K562 (cell line): ENCODE data around the gene LRRC74B. TPM values are rescaled to one million over a fixed set of nuclear protein-coding genes. Genes with fewer than 3 reads are reported as not detected.

ENCODE experiments used
- ARNT ChIP-seq, 2 experiments: fragments of 450-650 bp; IDR thresholded peaks; 2 replicates each; pipeline ENCODE4 v1.6.1; 2016; ENCODE audit warnings: mild to moderate bottlenecking in 1 of 2
- BCL6 ChIP-seq: fragments of 250-450 bp; sonication (Bioruptor Pico); IDR thresholded peaks from 2 replicates; pipeline ENCODE4 v1.4.0; 2020
- ETV1 ChIP-seq: fragments of 450-650 bp; conservative IDR thresholded peaks from 2 replicates; pipeline ENCODE4 v1.6.1; 2016; ENCODE audit warnings: missing genetic modification characterization, control low read depth, low read depth, missing compliant biosample characterization
- HNRNPL ChIP-seq: fragments of 200-400 bp; formaldehyde crosslinking; IDR thresholded peaks from 2 replicates; pipeline ENCODE4 v1.6.1; 2017; ENCODE audit warnings: low read depth, mild to moderate bottlenecking, low read length
- POLR2A ChIP-seq: fragments of 450-650 bp; conservative IDR thresholded peaks from 2 replicates; pipeline ENCODE4 v1.6.1; 2016
- polyA plus RNA-seq, 8 experiments: library from polyadenylated mRNA; depleted of rRNA in 4 of 8; stranded (reverse) in 5 of 8; unstranded in 3 of 8; fragments of >200 nt; fragmentation: Nextera tagmentation in 2 of 8; fragmentation: Illumina TruSeq in 1 of 8; extraction: Ambion mirVana in 2 of 8; extraction: Trizol in 1 of 8; gene quantifications; 2 replicates each; pipeline versions ENCODE4 v1.2.1 to v1.2.3, GENCODE V29; 2011 to 2014; ENCODE audit warnings: inconsistent platforms in 1 of 8, missing spikeins in 1 of 8
- total RNA-seq, 7 experiments: library from RNA; depleted of rRNA in 6 of 7; stranded (reverse); fragments of >200 nt in 6 of 7; fragmentation: Illumina TruSeq in 2 of 7; extraction: Trizol in 2 of 7; gene quantifications; 2 replicates each; pipeline versions ENCODE4 v1.2.1 to v1.2.3, GENCODE V29; 2011 to 2021; ENCODE audit warnings: low replicate concordance in 1 of 7
- TF ChIP-seq, protein P1 (sequence below): fragments of 250-450 bp; sonication (Bioruptor Pico); IDR thresholded peaks from 2 replicates; pipeline ENCODE4 v1.4.0; 2020
- TF ChIP-seq, protein P2 (sequence below): fragments of 450-650 bp; IDR thresholded peaks from 2 replicates; pipeline ENCODE4 v1.6.1; 2016; ENCODE audit warnings: mild to moderate bottlenecking, moderate library complexity

LRRC74B gene
- total and polyA plus RNA-seq, 9 of the 15 experiments (the other 6 are each of a cell fraction or from before 2014, with no cell fraction given) = not detected

DNA sequence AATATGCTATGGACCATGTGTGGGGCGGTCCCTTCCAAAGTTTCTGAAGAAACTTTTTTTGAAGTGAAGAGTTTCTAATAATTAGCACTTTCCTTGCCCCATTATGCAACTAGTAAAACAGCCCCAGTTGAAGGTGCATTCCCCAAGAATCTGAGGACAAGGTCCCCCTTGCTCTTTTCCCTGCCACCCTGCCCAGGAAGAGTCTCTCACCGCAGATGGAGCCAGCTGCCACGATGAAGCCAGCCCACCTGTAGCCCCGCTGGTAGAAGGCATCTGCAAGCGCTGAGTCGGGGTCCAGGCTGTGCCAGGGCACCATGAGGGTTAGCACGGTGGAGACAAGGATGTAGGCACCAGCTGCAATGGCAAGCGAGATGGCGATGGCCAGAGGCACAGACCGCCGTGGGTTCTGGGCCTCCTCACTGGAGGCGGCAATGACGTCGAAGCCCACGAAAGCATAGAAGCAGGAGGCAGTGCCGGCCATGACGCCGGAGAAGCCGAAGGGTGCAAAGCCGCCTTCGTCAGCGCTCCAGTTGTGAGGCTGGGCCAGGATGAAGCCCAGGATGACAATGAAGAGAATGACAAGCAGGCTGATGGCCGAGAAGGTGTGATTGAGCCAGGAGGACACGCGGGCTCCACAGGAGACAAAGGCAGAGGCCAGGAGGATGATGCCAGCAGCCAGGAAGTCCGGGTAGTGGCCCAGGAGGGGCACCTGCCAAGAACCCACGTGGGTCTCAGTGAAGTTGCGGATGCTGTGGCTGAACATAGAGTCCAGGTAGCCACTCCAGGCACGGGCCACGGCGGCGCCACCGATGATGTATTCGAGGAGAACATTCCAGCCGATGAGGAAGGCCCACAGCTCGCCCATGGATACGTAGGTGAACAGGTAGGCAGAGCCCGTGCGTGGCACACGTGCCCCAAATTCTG is 14.9 kb upstream of the LRRC74B start (continued):
- TF ChIP-seq, protein P1, sequence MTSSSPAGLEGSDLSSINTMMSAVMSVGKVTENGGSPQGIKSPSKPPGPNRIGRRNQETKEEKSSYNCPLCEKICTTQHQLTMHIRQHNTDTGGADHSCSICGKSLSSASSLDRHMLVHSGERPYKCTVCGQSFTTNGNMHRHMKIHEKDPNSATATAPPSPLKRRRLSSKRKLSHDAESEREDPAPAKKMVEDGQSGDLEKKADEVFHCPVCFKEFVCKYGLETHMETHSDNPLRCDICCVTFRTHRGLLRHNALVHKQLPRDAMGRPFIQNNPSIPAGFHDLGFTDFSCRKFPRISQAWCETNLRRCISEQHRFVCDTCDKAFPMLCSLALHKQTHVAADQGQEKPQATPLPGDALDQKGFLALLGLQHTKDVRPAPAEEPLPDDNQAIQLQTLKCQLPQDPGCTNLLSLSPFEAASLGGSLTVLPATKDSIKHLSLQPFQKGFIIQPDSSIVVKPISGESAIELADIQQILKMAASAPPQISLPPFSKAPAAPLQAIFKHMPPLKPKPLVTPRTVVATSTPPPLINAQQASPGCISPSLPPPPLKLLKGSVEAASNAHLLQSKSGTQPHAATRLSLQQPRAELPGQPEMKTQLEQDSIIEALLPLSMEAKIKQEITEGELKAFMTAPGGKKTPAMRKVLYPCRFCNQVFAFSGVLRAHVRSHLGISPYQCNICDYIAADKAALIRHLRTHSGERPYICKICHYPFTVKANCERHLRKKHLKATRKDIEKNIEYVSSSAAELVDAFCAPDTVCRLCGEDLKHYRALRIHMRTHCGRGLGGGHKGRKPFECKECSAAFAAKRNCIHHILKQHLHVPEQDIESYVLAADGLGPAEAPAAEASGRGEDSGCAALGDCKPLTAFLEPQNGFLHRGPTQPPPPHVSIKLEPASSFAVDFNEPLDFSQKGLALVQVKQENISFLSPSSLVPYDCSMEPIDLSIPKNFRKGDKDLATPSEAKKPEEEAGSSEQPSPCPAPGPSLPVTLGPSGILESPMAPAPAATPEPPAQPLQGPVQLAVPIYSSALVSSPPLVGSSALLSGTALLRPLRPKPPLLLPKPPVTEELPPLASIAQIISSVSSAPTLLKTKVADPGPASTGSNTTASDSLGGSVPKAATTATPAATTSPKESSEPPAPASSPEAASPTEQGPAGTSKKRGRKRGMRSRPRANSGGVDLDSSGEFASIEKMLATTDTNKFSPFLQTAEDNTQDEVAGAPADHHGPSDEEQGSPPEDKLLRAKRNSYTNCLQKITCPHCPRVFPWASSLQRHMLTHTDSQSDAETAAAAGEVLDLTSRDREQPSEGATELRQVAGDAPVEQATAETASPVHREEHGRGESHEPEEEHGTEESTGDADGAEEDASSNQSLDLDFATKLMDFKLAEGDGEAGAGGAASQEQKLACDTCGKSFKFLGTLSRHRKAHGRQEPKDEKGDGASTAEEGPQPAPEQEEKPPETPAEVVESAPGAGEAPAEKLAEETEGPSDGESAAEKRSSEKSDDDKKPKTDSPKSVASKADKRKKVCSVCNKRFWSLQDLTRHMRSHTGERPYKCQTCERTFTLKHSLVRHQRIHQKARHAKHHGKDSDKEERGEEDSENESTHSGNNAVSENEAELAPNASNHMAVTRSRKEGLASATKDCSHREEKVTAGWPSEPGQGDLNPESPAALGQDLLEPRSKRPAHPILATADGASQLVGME (CRISPR knock-in tag) = no peak; the same call in 1 of the 2 replicates
- TF ChIP-seq BCL6 (CRISPR knock-in tag) (no peak), POLR2A (no peak), ARNT (IDR thresholded peaks at IDR 0.05) (no peak), ETV1 (tag) (no peak), HNRNPL (no peak)
- TF ChIP-seq, protein P2, sequence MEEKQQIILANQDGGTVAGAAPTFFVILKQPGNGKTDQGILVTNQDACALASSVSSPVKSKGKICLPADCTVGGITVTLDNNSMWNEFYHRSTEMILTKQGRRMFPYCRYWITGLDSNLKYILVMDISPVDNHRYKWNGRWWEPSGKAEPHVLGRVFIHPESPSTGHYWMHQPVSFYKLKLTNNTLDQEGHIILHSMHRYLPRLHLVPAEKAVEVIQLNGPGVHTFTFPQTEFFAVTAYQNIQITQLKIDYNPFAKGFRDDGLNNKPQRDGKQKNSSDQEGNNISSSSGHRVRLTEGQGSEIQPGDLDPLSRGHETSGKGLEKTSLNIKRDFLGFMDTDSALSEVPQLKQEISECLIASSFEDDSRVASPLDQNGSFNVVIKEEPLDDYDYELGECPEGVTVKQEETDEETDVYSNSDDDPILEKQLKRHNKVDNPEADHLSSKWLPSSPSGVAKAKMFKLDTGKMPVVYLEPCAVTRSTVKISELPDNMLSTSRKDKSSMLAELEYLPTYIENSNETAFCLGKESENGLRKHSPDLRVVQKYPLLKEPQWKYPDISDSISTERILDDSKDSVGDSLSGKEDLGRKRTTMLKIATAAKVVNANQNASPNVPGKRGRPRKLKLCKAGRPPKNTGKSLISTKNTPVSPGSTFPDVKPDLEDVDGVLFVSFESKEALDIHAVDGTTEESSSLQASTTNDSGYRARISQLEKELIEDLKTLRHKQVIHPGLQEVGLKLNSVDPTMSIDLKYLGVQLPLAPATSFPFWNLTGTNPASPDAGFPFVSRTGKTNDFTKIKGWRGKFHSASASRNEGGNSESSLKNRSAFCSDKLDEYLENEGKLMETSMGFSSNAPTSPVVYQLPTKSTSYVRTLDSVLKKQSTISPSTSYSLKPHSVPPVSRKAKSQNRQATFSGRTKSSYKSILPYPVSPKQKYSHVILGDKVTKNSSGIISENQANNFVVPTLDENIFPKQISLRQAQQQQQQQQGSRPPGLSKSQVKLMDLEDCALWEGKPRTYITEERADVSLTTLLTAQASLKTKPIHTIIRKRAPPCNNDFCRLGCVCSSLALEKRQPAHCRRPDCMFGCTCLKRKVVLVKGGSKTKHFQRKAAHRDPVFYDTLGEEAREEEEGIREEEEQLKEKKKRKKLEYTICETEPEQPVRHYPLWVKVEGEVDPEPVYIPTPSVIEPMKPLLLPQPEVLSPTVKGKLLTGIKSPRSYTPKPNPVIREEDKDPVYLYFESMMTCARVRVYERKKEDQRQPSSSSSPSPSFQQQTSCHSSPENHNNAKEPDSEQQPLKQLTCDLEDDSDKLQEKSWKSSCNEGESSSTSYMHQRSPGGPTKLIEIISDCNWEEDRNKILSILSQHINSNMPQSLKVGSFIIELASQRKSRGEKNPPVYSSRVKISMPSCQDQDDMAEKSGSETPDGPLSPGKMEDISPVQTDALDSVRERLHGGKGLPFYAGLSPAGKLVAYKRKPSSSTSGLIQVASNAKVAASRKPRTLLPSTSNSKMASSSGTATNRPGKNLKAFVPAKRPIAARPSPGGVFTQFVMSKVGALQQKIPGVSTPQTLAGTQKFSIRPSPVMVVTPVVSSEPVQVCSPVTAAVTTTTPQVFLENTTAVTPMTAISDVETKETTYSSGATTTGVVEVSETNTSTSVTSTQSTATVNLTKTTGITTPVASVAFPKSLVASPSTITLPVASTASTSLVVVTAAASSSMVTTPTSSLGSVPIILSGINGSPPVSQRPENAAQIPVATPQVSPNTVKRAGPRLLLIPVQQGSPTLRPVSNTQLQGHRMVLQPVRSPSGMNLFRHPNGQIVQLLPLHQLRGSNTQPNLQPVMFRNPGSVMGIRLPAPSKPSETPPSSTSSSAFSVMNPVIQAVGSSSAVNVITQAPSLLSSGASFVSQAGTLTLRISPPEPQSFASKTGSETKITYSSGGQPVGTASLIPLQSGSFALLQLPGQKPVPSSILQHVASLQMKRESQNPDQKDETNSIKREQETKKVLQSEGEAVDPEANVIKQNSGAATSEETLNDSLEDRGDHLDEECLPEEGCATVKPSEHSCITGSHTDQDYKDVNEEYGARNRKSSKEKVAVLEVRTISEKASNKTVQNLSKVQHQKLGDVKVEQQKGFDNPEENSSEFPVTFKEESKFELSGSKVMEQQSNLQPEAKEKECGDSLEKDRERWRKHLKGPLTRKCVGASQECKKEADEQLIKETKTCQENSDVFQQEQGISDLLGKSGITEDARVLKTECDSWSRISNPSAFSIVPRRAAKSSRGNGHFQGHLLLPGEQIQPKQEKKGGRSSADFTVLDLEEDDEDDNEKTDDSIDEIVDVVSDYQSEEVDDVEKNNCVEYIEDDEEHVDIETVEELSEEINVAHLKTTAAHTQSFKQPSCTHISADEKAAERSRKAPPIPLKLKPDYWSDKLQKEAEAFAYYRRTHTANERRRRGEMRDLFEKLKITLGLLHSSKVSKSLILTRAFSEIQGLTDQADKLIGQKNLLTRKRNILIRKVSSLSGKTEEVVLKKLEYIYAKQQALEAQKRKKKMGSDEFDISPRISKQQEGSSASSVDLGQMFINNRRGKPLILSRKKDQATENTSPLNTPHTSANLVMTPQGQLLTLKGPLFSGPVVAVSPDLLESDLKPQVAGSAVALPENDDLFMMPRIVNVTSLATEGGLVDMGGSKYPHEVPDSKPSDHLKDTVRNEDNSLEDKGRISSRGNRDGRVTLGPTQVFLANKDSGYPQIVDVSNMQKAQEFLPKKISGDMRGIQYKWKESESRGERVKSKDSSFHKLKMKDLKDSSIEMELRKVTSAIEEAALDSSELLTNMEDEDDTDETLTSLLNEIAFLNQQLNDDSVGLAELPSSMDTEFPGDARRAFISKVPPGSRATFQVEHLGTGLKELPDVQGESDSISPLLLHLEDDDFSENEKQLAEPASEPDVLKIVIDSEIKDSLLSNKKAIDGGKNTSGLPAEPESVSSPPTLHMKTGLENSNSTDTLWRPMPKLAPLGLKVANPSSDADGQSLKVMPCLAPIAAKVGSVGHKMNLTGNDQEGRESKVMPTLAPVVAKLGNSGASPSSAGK = no peak
